SIG-M5 treated with dmso at 0.1 percent for 504 hours (cell line): ENCODE data around the gene STN1.

Experiments
- DNase-seq: peaks from one replicate; lab custom pipeline; 2025; ENCODE audit not compliant: unreplicated experiment; lab: John Stamatoyannopoulos, UW

STN1 gene

GRCh38 chr10:103929381-103929921, 11.5 kb upstream of the STN1 start:
- no peak for DNase-seq

- DNase-seq: no peak
Measured at GRCh38 chr10:103928784-103929183, 10.8 kb upstream of the STN1 start.

DNA sequence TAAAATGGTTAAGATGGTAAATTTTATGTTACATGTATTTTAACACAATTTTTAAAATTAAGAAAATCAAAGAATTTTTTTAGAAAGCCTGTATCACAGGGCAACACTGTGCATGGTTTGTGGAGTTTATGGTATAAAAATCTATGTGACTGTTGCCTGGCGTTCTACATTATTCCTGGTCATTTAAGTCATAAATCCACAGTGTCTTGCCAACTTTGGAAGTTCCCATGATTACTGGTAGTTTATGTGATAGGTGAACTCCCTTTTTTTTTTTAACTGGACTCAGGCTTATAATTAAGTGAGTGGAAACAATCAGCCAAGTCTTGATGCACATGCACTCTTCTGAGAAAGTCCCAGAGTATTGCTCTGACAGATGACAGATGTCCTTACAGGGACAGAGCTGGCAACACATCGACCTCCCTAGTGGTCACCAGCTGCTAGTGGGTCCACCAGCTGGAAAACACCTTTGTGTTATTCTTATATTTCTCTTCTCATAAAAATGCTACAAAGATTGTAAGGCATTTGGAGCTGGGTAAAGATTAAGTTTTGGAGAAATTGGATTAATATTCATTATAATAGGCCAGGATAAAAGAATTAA, 8.8 kb upstream of the STN1 start:
- no peak for DNase-seq

GRCh38 chr10:103925591-103925990, 7.6 kb upstream of the STN1 start:
- no peak for DNase-seq

GRCh38 chr10:103923502-103923901, 5.5 kb upstream of the STN1 start:
- DNase-seq: no peak

- no peak for DNase-seq
Measured at GRCh38 chr10:103922659-103923058, 4.7 kb upstream of the STN1 start.

- peak; percentile 48 for DNase-seq
Measured at GRCh38 chr10:103921750-103922195, 3.8 kb upstream of the STN1 start.

GRCh38 chr10:103921248-103921647, 3.3 kb upstream of the STN1 start:
- no peak for DNase-seq

DNA sequence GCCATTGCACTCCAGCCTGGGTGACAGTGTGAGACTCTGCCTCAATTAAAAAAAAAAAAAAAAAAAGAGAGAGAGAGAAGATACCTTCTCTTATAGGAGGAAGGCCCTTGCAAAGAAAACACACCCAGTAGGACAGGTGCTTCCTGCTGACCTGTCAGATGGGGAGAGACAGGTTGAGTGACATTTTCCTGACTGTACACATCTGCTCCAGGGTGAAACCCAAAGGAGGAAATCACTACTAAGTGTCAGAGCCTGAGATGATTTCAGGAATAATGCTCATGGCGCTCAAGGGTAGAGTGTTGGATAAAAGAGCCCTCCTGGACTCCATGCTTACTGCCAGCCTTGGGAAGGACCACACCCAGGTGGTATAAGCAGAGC, 1.7 kb upstream of the STN1 start:
- DNase-seq: no peak

DNA sequence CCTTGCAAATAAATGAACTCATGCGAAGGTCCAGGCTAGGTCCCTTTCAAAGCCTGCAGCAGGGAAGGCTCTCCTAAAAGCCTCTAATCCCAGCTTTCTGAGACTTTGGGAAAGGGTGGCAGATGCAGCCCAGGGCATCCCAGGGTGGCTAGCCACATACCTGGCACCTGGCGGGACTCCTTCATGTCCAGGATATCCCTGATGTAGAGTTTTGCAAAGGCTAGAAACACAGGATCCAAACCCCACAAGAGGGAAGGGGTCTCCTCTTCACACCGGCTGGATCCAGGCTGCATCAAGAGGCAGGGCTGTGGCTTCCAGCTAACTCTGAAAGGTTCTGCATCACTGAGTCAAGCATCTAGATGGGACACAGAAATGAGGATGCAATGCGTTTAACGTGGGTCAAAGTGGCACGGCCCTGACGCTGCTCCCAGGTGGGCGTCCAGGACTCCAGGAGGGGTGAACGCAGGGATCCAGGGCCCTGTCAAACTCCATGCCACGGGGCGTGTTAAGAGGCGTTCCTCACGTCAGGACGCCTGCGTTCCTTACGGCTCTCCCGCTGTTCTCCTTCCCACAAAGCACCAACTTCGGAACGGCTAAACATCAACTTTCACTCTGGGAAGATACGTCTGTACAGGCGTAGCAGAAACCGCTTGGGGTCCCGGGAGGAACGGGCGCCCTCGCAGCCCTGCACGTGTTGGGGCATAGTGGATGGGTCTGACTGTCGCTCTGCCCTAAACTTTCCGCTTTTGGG, 507 bp downstream of the STN1 start:
- DNase-seq: no peak

DNA sequence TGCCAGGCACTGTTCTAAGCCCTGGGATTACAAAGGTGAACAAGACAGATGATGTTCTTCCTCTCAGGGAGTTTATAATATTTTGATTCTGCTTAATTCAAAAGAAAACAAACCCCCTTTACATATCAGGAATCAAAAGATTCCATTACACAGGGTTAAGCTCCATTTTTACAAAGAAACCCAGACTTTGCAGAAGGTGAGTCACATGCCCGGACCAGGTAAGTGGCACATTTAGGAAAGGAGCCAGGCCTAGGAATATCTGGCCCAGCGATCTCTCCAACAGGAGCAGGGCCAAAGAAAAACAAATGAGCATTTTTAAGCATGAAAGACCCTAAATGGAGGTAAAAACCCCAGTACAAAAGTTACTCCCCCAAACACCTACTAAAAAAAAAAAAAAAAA, 1.1 kb downstream of the STN1 start:
- DNase-seq: no peak

DNA sequence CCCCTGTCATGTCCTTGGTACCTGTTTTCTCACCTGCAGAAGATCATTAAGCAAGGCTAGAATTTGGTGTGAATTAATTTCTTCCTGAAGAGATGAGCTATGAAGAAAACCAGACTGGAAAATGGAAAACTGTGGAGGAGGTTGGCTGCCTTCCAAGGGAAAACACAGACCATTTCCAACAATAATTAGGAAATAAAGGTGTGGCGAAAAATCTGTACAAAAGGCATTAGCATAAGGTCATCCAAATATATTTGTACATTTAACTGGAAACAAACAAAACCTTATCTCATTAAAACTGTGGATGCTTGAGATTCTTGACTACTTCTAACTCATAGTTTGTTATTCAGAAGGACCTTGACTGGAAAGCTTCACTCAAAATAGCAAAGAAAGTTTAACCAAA, 1.7 kb downstream of the STN1 start:
- no peak for DNase-seq

GRCh38 chr10:103915796-103916195, 2.2 kb downstream of the STN1 start:
- DNase-seq: no peak

GRCh38 chr10:103912759-103913158, 5.2 kb downstream of the STN1 start:
- DNase-seq: no peak

DNA sequence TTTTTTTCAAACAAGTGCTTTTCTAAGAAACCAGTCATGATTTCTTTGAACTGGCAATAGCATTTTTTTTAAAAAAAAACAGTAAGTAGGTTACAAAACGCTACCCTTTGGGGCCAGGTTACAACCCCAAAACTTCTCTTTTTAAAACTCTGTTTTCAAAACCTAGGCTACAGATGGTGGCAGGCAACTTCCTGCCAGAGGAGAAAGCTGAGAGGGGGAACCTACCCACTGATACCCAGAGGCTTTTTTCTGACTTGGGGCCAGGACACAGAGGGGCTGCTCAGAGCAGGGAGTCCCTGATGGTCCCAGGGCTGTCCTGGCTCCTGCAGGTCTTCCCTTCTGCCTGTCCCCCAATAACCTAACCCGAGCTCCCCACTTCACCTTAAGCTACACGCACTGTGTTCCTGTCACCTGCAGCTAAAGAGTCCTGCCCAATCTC, 6.9 kb downstream of the STN1 start:
- DNase-seq: peak; percentile 62

GRCh38 chr10:103910442-103911012, 7.5 kb downstream of the STN1 start:
- no peak for DNase-seq

- no peak for DNase-seq
Measured at GRCh38 chr10:103905441-103905840, 12.5 kb downstream of the STN1 start.

- DNase-seq: no peak
Measured at GRCh38 chr10:103901299-103901698, 16.7 kb downstream of the STN1 start.

DNA sequence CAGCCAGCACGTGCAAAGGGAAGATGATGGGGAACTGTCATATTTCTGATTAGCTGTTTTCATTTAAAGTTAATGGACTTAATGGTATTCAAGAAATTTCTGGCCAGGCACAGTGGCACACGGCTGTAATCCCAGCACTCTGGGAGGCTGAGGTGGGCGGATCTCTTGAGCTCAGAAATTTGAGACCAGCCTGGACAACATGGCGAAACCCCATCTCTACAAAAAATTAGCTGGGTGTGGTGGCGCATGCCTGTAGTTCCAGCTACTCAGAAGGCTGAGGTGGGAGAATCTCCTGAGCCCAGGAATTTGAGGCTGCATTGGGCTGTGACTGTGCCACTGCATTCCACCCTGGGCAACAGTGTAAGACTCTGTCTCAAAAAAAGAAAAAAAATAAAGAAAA, 18.7 kb downstream of the STN1 start:
- no peak for DNase-seq

GRCh38 chr10:103897241-103897774, 20.7 kb downstream of the STN1 start:
- no peak for DNase-seq

DNA sequence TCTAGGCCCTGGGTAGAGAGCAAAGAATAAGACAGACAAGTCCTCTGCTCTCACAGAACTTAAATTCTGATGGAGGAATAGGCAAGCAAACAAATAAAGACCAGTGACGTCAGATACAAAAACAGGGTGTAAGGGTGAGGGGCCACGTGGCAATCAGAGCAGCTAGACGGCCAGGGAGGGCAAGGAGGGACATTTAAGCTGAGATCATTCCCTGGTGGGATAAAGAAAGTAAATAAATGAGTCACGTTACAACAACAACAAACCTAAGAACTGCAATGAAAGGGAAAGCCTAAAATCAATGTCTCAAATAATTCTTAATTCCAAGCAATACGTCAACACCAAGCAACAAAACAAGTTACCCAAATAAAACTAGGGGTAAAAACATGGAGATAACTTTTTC, 21.8 kb downstream of the STN1 start:
- DNase-seq: no peak
